Left colon (tissue), 2 donors: ENCODE measurements around the gene ASB2. TPM values are rescaled to one million over a fixed set of nuclear protein-coding genes. Genes with fewer than 3 reads are reported as not detected.

Experiments
- ATAC-seq: fragments of 200-7000 bp; cut with Tn5 transposase; one replicate; pipeline ENCODE4 v1.9.1; 2020; ENCODE audit warnings: mild to moderate bottlenecking, moderate library complexity
- DNase-seq, 2 donors: peaks; one replicate each; pipeline ENCODE4 v3.0.0-alpha.2; 2020
- intact Hi-C, 2 donors: fragments of 100-400 bp; cut with DNase I in 1 of 2; cut with micrococcal nuclease in 1 of 2; formaldehyde crosslinking; loops; one replicate each; pipeline versions ENCODE4 v1.11.2 to v1.14.0; 2022; cut with DNase I, micrococcal nuclease
- total RNA-seq, 2 donors: library from RNA; stranded (reverse); fragmentation: NEBNext Ultra II Directional; extraction: Animal tissue kit (Norgen Biotek cat#: 25700); gene quantifications; one replicate each; pipeline ENCODE4 v1.2.1, GENCODE V29; 2021
- donor health status: DM: no; HTN: no; CAD: no.
- donor health status: DM: yes; HTN: yes; CAD: no.

Gene ASB2
- total RNA-seq, 2 donors from 2014 or later: 1.5 to 13.7 TPM

GRCh38 chr14:93926873-93927799 is 49.2 kb downstream of the ASB2 start, which contains the start of gene FAM181A:
Gene FAM181A (plus strand): TSS chr14:93927344. CDS start chr14:93928286, 942 bp downstream.
- intact Hi-C loops: no loop called here
- DNase-seq (no peak), ATAC-seq (no peak)

GRCh38 chr14:93926245-93926872 is 50.0 kb downstream of the ASB2 start:
- DNase-seq: no peak
- intact Hi-C loops: no loop called here
- ATAC-seq: no peak

GRCh38 chr14:93925374-93925895 is 50.9 kb downstream of the ASB2 start:
- ATAC-seq: no peak
- DNase-seq: no peak
- intact Hi-C loops: no loop called here

- ATAC-seq (no peak), DNase-seq (no peak)
- intact Hi-C loops: no loop called here
These were observed 51.6 kb downstream of the ASB2 start for GRCh38 chr14:93924592-93925355.

- intact Hi-C loops: no loop called here
- no peak for DNase-seq
- ATAC-seq: no peak
These were observed 52.7 kb downstream of the ASB2 start for GRCh38 chr14:93923626-93924025.

- ATAC-seq: no peak
- intact Hi-C loops: no loop called here
- DNase-seq: no peak
These were observed 55.2 kb downstream of the ASB2 start for GRCh38 chr14:93921001-93921806.

GRCh38 chr14:93917141-93917540 is 59.2 kb downstream of the ASB2 start:
- ATAC-seq (no peak), DNase-seq (no peak)
- intact Hi-C loops: no loop called here

- intact Hi-C loops: no loop called here
- no peak for DNase-seq
- ATAC-seq: peak; percentile 59
These were observed 59.9 kb downstream of the ASB2 start for GRCh38 chr14:93916498-93916897.

- ATAC-seq (no peak), DNase-seq (no peak)
- intact Hi-C loops: no loop called here
These were observed 60.6 kb downstream of the ASB2 start for GRCh38 chr14:93915800-93916199.

GRCh38 chr14:93915070-93915705 is 61.2 kb downstream of the ASB2 start:
- intact Hi-C loops: no loop called here
- ATAC-seq (no peak), DNase-seq (no peak)

GRCh38 chr14:93914278-93914677 is 62.1 kb downstream of the ASB2 start:
- ATAC-seq: no peak
- no peak for DNase-seq
- intact Hi-C loops: no loop called here

GRCh38 chr14:93912782-93913181 is 63.6 kb downstream of the ASB2 start:
- DNase-seq (no peak), ATAC-seq (no peak)
- intact Hi-C loops: no loop called here

- ATAC-seq: no peak
- intact Hi-C loops: no loop called here
- no peak for DNase-seq
These were observed 64.3 kb downstream of the ASB2 start for GRCh38 chr14:93911975-93912615.

- intact Hi-C loops: loop anchor here in 1 of 2 donors (5.0 kb wide), 1 partner anchor 262 kb away; no protein-coding TSS in a partner anchor
- DNase-seq (no peak), ATAC-seq (no peak)
These were observed 66.8 kb downstream of the ASB2 start for GRCh38 chr14:93909429-93910128.

GRCh38 chr14:93906341-93907329 is 69.7 kb downstream of the ASB2 start:
- intact Hi-C loops: loop anchor here in 1 of 2 donors (5.0 kb wide), 1 partner anchor 259 kb away; no protein-coding TSS in a partner anchor
- peak; percentile 67 for ATAC-seq
- DNase-seq: peak in 1 of 2 donors; percentile 65
